Stomach (tissue), 9 donors: ENCODE data around the gene DCD. TPM values are rescaled to one million over a fixed set of nuclear protein-coding genes. Genes with fewer than 3 reads are reported as not detected.
"Not testable (repeated sequence)": the region's sequence is repeated elsewhere in the genome, so short reads cannot be mapped to it uniquely, and the experiment has no call there.

ENCODE experiments used
- DNase-seq, 2 donors: peaks; one replicate each; pipeline versions ENCODE4 v3.0.0 to v3.0.0-alpha.2; 2013 to 2019
- H3K27ac ChIP-seq, 5 donors: fragments of 200-600 bp in 4 of 5; sonication (generic) in 4 of 5; one replicate each; pipeline ENCODE4 v1.5.1; 2013 to 2019; ENCODE audit warnings: mild to moderate bottlenecking in 1 of 5, moderate library complexity in 1 of 5
- H3K27me3 ChIP-seq, 3 donors: fragments of 200-600 bp; sonication (generic); one replicate each; pipeline ENCODE4 v1.5.1; 2017 to 2019; ENCODE audit warnings: mixed run types in 1 of 3
- H3K36me3 ChIP-seq, 4 donors: fragments of 200-600 bp; sonication (generic); 1 replicate in 3 of 4; 2 replicates in 1 of 4; pipeline ENCODE4 v1.5.1; 2016 to 2019
- H3K4me1 ChIP-seq, 4 donors: fragments of 200-600 bp; sonication (generic); one replicate each; pipeline ENCODE4 v1.5.1; 2016 to 2019
- H3K4me3 ChIP-seq, 4 donors: fragments of 200-600 bp; sonication (generic) in 3 of 4; one replicate each; pipeline ENCODE4 v1.5.1; 2016 to 2019; ENCODE audit warnings: mild to moderate bottlenecking in 1 of 4
- H3K9me3 ChIP-seq, 4 donors: fragments of 200-600 bp; sonication (generic); one replicate each; pipeline ENCODE4 v1.5.1; 2016 to 2019
- EP300 ChIP-seq: sonication (generic); formaldehyde crosslinking; IDR thresholded peaks from one replicate; pipeline ENCODE4 v1.6.1; 2017; ENCODE audit warnings: antibody characterized with exemption
- POLR2A ChIP-seq, 4 donors: fragments of 450-650 bp; IDR thresholded peaks; one replicate each; pipeline ENCODE4 v1.6.1; 2016; ENCODE audit warnings: antibody characterized with exemption in 4 of 4, control low read depth in 2 of 4, mild to moderate bottlenecking in 1 of 4, moderate library complexity in 1 of 4
- POLR2AphosphoS5 ChIP-seq, 3 donors: sonication (generic); formaldehyde crosslinking; IDR thresholded peaks; one replicate each; pipeline ENCODE4 v1.6.1; 2016; ENCODE audit warnings: antibody characterized with exemption in 3 of 3
- WGBS, 5 donors: extraction: QIAGEN DNeasy Blood & Tissue Kit in 3 of 5; methylation state at CpG; one replicate each; pipeline versions ENCODE4 v1.1.5 to v1.1.7; 2013 to 2018; 5-methylcytosine and 5-hydroxymethylcytosine counted together
- intact Hi-C: fragments of 100-400 bp; cut with DNase I; formaldehyde crosslinking; loops from one replicate; pipeline ENCODE4 v1.15.1; 2023; ENCODE audit warnings: low total_unique reads
- polyA plus RNA-seq, 3 donors: library from polyadenylated mRNA; stranded (reverse); fragments of 200-250 nt; gene quantifications; one replicate each; pipeline ENCODE4 v1.2.3, GENCODE V29; 2013
- total RNA-seq, 5 donors: library from RNA; depleted of rRNA; stranded (reverse); fragments of >200 nt; gene quantifications; one replicate each; pipeline versions ENCODE4 v1.1.0 to v1.2.3, GENCODE V29; 2014 to 2016
- TF ChIP-seq, protein P1 (sequence below), 7 experiments: fragments of 450-650 bp in 4 of 7; fragments of 200-600 bp in 3 of 7; sonication (generic) in 3 of 7; IDR thresholded peaks; one replicate each; pipeline ENCODE4 v1.5.1; 2016 to 2019; ENCODE audit warnings: antibody characterized with exemption in 7 of 7, control low read depth in 2 of 7, mild to moderate bottlenecking in 1 of 7
- donor health status: healthy with polysubstance abuse.
- donor health status: Bipolar disorder and iron deficiency.
- donor health status: healthy.

Gene DCD
- total and polyA plus RNA-seq, 8 donors, result not detected

- Histone ChIP-seq H3K4me3 (no peak overlapping the region), H3K9me3 (no peaks in the 10 kb centered on the region), H3K4me1 (no peaks in the 10 kb centered on the region), H3K27me3 (peaks cover 0 to 6% (median 0%) of the 10 kb centered on the region in 3 donors), H3K36me3 (no peaks in the 10 kb centered on the region), H3K27ac (no peak overlapping the region)
- WGBS, 5 donors, result 80 to 84% (median 82%) methylated on average over 4 of the region's 4 CpGs
- TF ChIP-seq POLR2A (IDR thresholded peaks at IDR 0.05) (no peak), EP300 (no peak), POLR2AphosphoS5 (IDR thresholded peaks at IDR 0.05) (no peak)
- TF ChIP-seq, protein P1, sequence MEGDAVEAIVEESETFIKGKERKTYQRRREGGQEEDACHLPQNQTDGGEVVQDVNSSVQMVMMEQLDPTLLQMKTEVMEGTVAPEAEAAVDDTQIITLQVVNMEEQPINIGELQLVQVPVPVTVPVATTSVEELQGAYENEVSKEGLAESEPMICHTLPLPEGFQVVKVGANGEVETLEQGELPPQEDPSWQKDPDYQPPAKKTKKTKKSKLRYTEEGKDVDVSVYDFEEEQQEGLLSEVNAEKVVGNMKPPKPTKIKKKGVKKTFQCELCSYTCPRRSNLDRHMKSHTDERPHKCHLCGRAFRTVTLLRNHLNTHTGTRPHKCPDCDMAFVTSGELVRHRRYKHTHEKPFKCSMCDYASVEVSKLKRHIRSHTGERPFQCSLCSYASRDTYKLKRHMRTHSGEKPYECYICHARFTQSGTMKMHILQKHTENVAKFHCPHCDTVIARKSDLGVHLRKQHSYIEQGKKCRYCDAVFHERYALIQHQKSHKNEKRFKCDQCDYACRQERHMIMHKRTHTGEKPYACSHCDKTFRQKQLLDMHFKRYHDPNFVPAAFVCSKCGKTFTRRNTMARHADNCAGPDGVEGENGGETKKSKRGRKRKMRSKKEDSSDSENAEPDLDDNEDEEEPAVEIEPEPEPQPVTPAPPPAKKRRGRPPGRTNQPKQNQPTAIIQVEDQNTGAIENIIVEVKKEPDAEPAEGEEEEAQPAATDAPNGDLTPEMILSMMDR (IDR thresholded peaks at IDR 0.05), result no peak
- DNase-seq, result no peak
- intact Hi-C loops, result no loop called here
Observed at GRCh38 chr12:54641089-54641488, 7.1 kb downstream of the DCD start.

GRCh38 chr12:54639112-54639511 is 9.1 kb downstream of the DCD start:
- H3K27me3 ChIP-seq, H3K4me3 ChIP-seq, H3K27ac ChIP-seq, H3K4me1 ChIP-seq, H3K9me3 ChIP-seq, DNase-seq, H3K36me3 ChIP-seq, intact Hi-C loops: not testable (repeated sequence)
- 80 to 100% (median 91%) methylated on average over 2 of the region's 2 CpGs for WGBS, 5 donors

DNA sequence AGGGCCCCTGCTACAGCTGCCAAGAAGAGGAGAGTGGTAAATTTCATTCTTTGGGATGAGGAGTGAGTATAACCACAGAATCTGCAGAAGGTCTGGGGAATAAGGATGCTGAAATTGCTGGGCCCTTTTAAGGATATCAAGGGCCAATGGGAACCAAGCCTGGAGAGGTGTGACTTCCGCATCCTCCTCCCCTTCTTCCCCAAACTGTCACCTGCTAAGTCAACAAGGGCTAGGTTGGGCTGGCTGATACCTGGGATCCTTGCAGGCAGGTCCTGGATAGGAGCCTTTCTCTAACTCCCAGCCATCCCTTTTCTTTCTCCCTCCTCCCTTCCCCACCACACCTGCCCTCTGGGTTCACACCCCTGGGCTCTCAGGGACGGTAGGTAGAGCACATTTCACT is 13.4 kb downstream of the DCD start, which contains the start of gene LACRT:
TSS of gene LACRT (minus strand) at position 101 of the 400 bp plus-strand sequence. CDS start at position 47, 54 bp downstream.
- peaks cover 0 to 5% (median 0%) of the 10 kb centered on the region in 3 donors for H3K27me3 ChIP-seq

DNA sequence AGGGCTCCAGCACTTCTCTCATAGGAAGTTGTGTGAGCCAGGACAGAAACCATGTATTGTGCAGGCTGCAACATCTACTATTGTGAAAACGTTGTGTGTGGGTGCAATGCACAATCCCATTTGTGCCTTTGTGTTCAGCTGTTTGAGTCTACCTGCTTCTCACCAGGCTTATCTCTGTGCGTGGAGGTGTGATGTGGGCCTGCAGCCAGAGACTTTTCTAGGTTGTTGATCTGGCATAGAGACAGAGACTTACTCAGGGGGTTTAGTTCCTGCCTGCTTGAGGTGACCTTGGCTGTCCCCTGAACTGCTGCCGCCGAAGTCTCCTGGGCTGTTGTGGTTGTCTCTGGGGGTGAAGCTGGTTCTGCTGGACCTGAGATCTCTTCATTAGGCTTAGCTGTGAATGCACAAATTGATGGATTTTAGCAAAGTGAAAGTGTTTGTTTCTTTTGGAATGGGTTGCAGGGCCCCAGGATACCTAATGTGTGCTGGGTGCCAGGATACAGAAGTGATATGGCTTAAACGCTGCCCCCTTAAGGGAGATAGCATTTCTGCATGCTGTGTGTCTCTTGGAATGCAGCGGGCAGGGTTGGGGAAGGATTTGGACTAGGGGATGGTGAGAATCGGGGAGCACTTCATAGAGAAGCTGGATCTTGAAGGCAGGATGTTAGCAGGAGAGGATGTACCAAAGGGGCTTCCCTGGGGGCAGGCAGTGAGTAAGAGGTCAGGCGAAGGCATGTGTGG is 16.0 kb downstream of the DCD start:
- no peaks in the 10 kb centered on the region for H3K36me3 ChIP-seq
- peak in 1 of 2 donors; percentile 68 for DNase-seq
- peaks cover 0 to 9% (median 0%) of the 10 kb centered on the region in 3 donors for H3K27me3 ChIP-seq
- TF ChIP-seq EP300, result no peak
- no peak for TF ChIP-seq POLR2AphosphoS5 (IDR thresholded peaks at IDR 0.05)
- TF ChIP-seq POLR2A (IDR thresholded peaks at IDR 0.05), result no peak
- TF ChIP-seq, protein P1 (IDR thresholded peaks at IDR 0.05), result no peak
- intact Hi-C loops, result no loop called here
- H3K4me3 ChIP-seq, result no peak overlapping the region
- 43 to 53% (median 50%) methylated on average over 8 of the region's 8 CpGs for WGBS, 5 donors
- H3K4me1 ChIP-seq, result no peaks in the 10 kb centered on the region
- H3K27ac ChIP-seq, result no peak overlapping the region
- H3K9me3 ChIP-seq, result peaks cover 0 to 12% (median 5%) of the 10 kb centered on the region in 4 donors

More for the DNA sequence above, 13.4 kb downstream of the DCD start, which contains the start of gene LACRT:
- Histone ChIP-seq H3K4me1 (no peaks in the 10 kb centered on the region), H3K4me3 (no peak within 1 kb of the TSS), H3K27ac (no peak within 1 kb of the TSS), H3K36me3 (no peaks in the 10 kb centered on the region), H3K9me3 (no peaks in the 10 kb centered on the region)
- intact Hi-C loops, result no loop called here
- no peak for DNase-seq
- 56 to 75% (median 61%) methylated on average over 2 of the region's 2 CpGs for WGBS, 5 donors
- TF ChIP-seq POLR2AphosphoS5 (IDR thresholded peaks at IDR 0.05) (no peak), EP300 (no peak), POLR2A (IDR thresholded peaks at IDR 0.05) (no peak)
- TF ChIP-seq, protein P1 (IDR thresholded peaks at IDR 0.05), result no peak

DNA sequence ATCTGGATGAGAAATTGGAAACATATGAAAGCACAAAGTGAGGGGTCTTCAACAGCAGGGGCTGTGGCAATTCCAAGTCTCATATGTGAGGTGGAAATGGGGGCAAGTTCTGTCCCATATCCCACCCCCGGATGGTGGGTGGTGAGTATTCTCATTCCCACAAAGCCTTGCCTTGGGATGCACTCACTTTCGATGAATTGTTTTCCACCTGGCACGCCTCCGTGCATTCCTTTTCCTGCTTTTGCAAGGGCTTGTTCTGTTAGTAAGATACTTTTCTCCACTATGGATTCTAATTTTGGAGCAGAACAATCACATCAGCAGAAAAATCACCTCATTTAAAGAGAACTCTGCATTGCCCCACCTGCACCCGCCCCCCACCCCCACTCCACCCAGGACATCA is 16.6 kb downstream of the DCD start:
- Histone ChIP-seq H3K27ac (no peak overlapping the region), H3K9me3 (peaks cover 0 to 12% (median 6%) of the 10 kb centered on the region in 4 donors), H3K27me3 (peaks cover 0 to 14% (median 0%) of the 10 kb centered on the region in 3 donors), H3K36me3 (no peaks in the 10 kb centered on the region), H3K4me3 (no peak overlapping the region), H3K4me1 (no peaks in the 10 kb centered on the region)
- TF ChIP-seq POLR2AphosphoS5 (IDR thresholded peaks at IDR 0.05) (no peak), EP300 (no peak), POLR2A (IDR thresholded peaks at IDR 0.05) (no peak)
- TF ChIP-seq, protein P1 (IDR thresholded peaks at IDR 0.05), result no peak
- DNase-seq, result no peak
- WGBS, 5 donors, result 41 to 71% (median 50%) methylated on average over 5 of the region's 5 CpGs
- intact Hi-C loops, result no loop called here
